ENCODE measurements around the gene NAALADL2.

DNA sequence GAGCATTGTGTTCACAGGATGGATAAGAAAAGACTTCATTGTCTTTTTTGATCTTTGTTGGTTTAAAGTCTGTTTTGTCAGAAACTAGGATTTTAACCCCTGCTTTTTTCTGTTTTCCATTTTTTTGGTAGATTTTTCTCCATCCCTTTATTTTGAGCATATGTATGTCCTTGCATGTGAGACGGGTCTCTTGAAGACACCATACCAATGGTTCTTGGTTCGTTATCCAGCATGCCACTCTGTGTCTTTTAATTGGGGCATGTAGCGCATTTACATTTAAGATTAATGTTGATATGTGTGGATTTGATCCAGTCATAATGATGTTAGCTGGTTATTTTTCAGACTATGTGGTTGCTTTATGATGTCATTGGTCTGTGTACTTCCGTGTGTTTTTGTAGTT lies 687.0 kb downstream of the NAALADL2 start:
- TF ChIP-seq CTCF (conservative IDR thresholded peaks at IDR 0.05 in 1 of 2, IDR thresholded peaks at IDR 0.05 in 1 of 2; ENCODE audit: extremely low read depth in 1 of 2, insufficient read depth in 1 of 2, low read depth in 1 of 2, low read length in 2 of 2), result no peak
- no peak for TF ChIP-seq EZH2 (IDR thresholded peaks at IDR 0.05; ENCODE audit: borderline replicate concordance, low read length)

All from mammary epithelial cell (primary cell).